Nucleus accumbens (tissue), 56 donors: ENCODE results near the gene WASHC2C.
"Not testable (repeated sequence)": the region's sequence is repeated elsewhere in the genome, so short reads cannot be mapped to it uniquely, and the experiment has no call there.

Experiments
- DNase-seq, 56 donors: peaks; one replicate each; lab custom pipeline; 2025; lab: John Stamatoyannopoulos, UW

The WASHC2C gene

GRCh38 chr10:45726703-45727420 is at the start of gene WASHC2C:
WASHC2C (plus strand) TSS chr10:45727266; CDS start chr10:45727318, 52 bp downstream.
- DNase-seq: peak; percentile 5 to 96 (median 82)

GRCh38 chr10:45678467-45678866 is 48.6 kb upstream of the WASHC2C start:
- DNase-seq: not testable (repeated sequence)

- not testable (repeated sequence) for DNase-seq
These were observed 16.8 kb upstream of the WASHC2C start for GRCh38 chr10:45710200-45710796.

GRCh38 chr10:45711223-45711622 is 15.8 kb upstream of the WASHC2C start:
- DNase-seq: not testable (repeated sequence)

- DNase-seq: not testable (repeated sequence)
These were observed 10.0 kb upstream of the WASHC2C start for GRCh38 chr10:45717053-45717452.

- DNase-seq: not testable (repeated sequence)
These were observed 9.4 kb upstream of the WASHC2C start for GRCh38 chr10:45717642-45718041.

GRCh38 chr10:45721503-45721902 is 5.6 kb upstream of the WASHC2C start:
- DNase-seq: not testable (repeated sequence)

- not testable (repeated sequence) for DNase-seq
These were observed 3.2 kb upstream of the WASHC2C start for GRCh38 chr10:45723851-45724250.

- DNase-seq: not testable (repeated sequence)
These were observed 427 bp downstream of the WASHC2C start for GRCh38 chr10:45727421-45727965.

GRCh38 chr10:45734449-45734848 is 7.4 kb downstream of the WASHC2C start:
- not testable (repeated sequence) for DNase-seq

- DNase-seq: not testable (repeated sequence)
These were observed 7.8 kb downstream of the WASHC2C start for GRCh38 chr10:45734867-45735266.

- not testable (repeated sequence) for DNase-seq
These were observed 14.5 kb downstream of the WASHC2C start for GRCh38 chr10:45741559-45741958.

GRCh38 chr10:45742014-45742413 is 14.9 kb downstream of the WASHC2C start:
- not testable (repeated sequence) for DNase-seq

GRCh38 chr10:45751141-45751540 is 24.1 kb downstream of the WASHC2C start:
- not testable (repeated sequence) for DNase-seq

- DNase-seq: not testable (repeated sequence)
These were observed 25.1 kb downstream of the WASHC2C start for GRCh38 chr10:45752210-45752609.

GRCh38 chr10:45753979-45754495 is 27.0 kb downstream of the WASHC2C start:
- DNase-seq: not testable (repeated sequence)

GRCh38 chr10:45755083-45755482 is 28.0 kb downstream of the WASHC2C start:
- DNase-seq: not testable (repeated sequence)

- DNase-seq: not testable (repeated sequence)
These were observed 29.0 kb downstream of the WASHC2C start for GRCh38 chr10:45756065-45756464.

- DNase-seq: not testable (repeated sequence)
These were observed 30.8 kb downstream of the WASHC2C start for GRCh38 chr10:45757661-45758396.

GRCh38 chr10:45761622-45762021 is 34.6 kb downstream of the WASHC2C start:
- DNase-seq: not testable (repeated sequence)

- not testable (repeated sequence) for DNase-seq
These were observed 36.0 kb downstream of the WASHC2C start for GRCh38 chr10:45763037-45763436.
